MCF 10A (cell line): ENCODE measurements around the gene HAUS8. TPM values are rescaled to one million over a fixed set of nuclear protein-coding genes. Genes with fewer than 3 reads are reported as not detected.

Source experiments
- BruUV-seq: library from RNA; stranded (reverse); fragments of 400-500 nt; replicated peaks from 2 replicates; lab custom pipeline; 2021; lab: Mats Ljungman, UMichigan
- CTCF ChIA-PET: fragments of 300-600 bp; sonication (Branson Sonifier 250); formaldehyde crosslinking; extraction: SDS; loops from one replicate; lab custom pipeline; 2021; ENCODE audit warnings: antibody characterized with exemption, inconsistent platforms; lab: Yijun Ruan, JAX
- POLR2A ChIA-PET: fragments of 300-600, 350-650 bp; sonication (Branson Sonifier 250); formaldehyde crosslinking; extraction: SDS; loops from one replicate; lab custom pipeline; 2020; ENCODE audit warnings: antibody characterized with exemption, inconsistent platforms; lab: Yijun Ruan, JAX
- DNase-seq: peaks from one replicate; pipeline ENCODE4 v3.0.0-alpha.2; 2018; ENCODE audit not compliant: unreplicated experiment
- H3K27ac Mint-ChIP-seq: one replicate; pipeline ENCODE4 v1.8.0; 2022; ENCODE audit warnings: mild to moderate bottlenecking, low read depth, mixed read lengths; ENCODE audit not compliant: unreplicated experiment
- H3K27me3 Mint-ChIP-seq: one replicate; pipeline ENCODE4 v1.8.0; 2022; ENCODE audit warnings: mixed read lengths; ENCODE audit not compliant: insufficient read depth, unreplicated experiment
- H3K36me3 Mint-ChIP-seq: one replicate; pipeline ENCODE4 v1.8.0; 2022; ENCODE audit warnings: mild to moderate bottlenecking, moderate library complexity, mixed read lengths; ENCODE audit not compliant: insufficient read depth, unreplicated experiment
- H3K4me1 Mint-ChIP-seq: one replicate; pipeline ENCODE4 v1.8.0; 2022; ENCODE audit warnings: mixed read lengths; ENCODE audit not compliant: insufficient read depth, unreplicated experiment
- H3K4me3 Mint-ChIP-seq: one replicate; pipeline ENCODE4 v1.8.0; 2022; ENCODE audit warnings: mild to moderate bottlenecking, moderate library complexity, mixed read lengths; ENCODE audit not compliant: unreplicated experiment
- H3K9me3 Mint-ChIP-seq: one replicate; pipeline ENCODE4 v1.8.0; 2022; ENCODE audit warnings: mixed read lengths; ENCODE audit not compliant: unreplicated experiment
- CTCF ChIP-seq: fragments of 200-600 bp; IDR thresholded peaks from one replicate; pipeline ENCODE4 v1.8.0; 2022; ENCODE audit warnings: antibody characterized with exemption, mild to moderate bottlenecking; ENCODE audit not compliant: unreplicated experiment
- intact Hi-C: fragments of 100-400 bp; cut with micrococcal nuclease; formaldehyde crosslinking; loops from 2 replicates; pipeline ENCODE4 v1.14.1; 2022
- total RNA-seq: library from RNA; stranded (reverse); gene quantifications from 2 replicates; pipeline ENCODE4 v1.2.3, GENCODE V29; 2022

HAUS8 gene
- total RNA-seq, 1 experiment from 2014 or later: 8.4 TPM

- H3K4me1 Mint-ChIP-seq: no peaks in the 10 kb centered on the region
- H3K36me3 Mint-ChIP-seq: no peaks in the 10 kb centered on the region
- CTCF ChIA-PET: no interaction called here
- H3K4me3 Mint-ChIP-seq: no peak overlapping the region
- BruUV-seq: no TSS peak
- POLR2A ChIA-PET: no interaction called here
- TF ChIP-seq CTCF: no peak
- no peaks in the 10 kb centered on the region for H3K9me3 Mint-ChIP-seq
- intact Hi-C loops: no loop called here
- H3K27me3 Mint-ChIP-seq: peaks cover 12% of the 10 kb centered on the region
- H3K27ac Mint-ChIP-seq: no peak overlapping the region
- no peak for DNase-seq
Observed at GRCh38 chr19:17036640-17037039, 38.6 kb downstream of the HAUS8 start.

GRCh38 chr19:17035842-17036424 is 39.3 kb downstream of the HAUS8 start:
- H3K4me3 Mint-ChIP-seq: no peak overlapping the region
- BruUV-seq: no TSS peak
- intact Hi-C loops: no loop called here
- no peaks in the 10 kb centered on the region for H3K36me3 Mint-ChIP-seq
- TF ChIP-seq CTCF: no peak
- no peak overlapping the region for H3K27ac Mint-ChIP-seq
- no peaks in the 10 kb centered on the region for H3K4me1 Mint-ChIP-seq
- CTCF ChIA-PET: interaction anchor here (0.6 to 1.0 kb wide), 2 partner anchors 22 to 115 kb away, joined by 3 to 4 read pairs; no protein-coding TSS in a partner anchor
- DNase-seq: no peak
- POLR2A ChIA-PET: no interaction called here
- H3K27me3 Mint-ChIP-seq: peaks cover 12% of the 10 kb centered on the region
- no peaks in the 10 kb centered on the region for H3K9me3 Mint-ChIP-seq

- ChIA-PET CTCF (interaction anchor here (0.6 kb wide), 1 partner anchor 114 kb away, joined by 3 read pairs; no protein-coding TSS in a partner anchor), POLR2A (no interaction called here)
- no peak for TF ChIP-seq CTCF
- Mint-ChIP-seq H3K4me1 (no peaks in the 10 kb centered on the region), H3K36me3 (peaks cover 4% of the 10 kb centered on the region), H3K27me3 (peaks cover 25% of the 10 kb centered on the region), H3K9me3 (no peaks in the 10 kb centered on the region), H3K4me3 (no peak overlapping the region), H3K27ac (no peak overlapping the region)
- BruUV-seq: no TSS peak
- no peak for DNase-seq
- intact Hi-C loops: no loop called here
Observed at GRCh38 chr19:17031741-17032140, 43.5 kb downstream of the HAUS8 start.

- intact Hi-C loops: no loop called here
- POLR2A ChIA-PET: interaction anchor here (0.6 kb wide), 1 partner anchor 324 kb away, joined by 3 read pairs; no protein-coding TSS in a partner anchor
- Mint-ChIP-seq H3K4me1 (peaks cover 19% of the 10 kb centered on the region), H3K4me3 (no peak overlapping the region), H3K36me3 (peaks cover 10% of the 10 kb centered on the region), H3K27me3 (peaks cover 25% of the 10 kb centered on the region), H3K27ac (no peak overlapping the region), H3K9me3 (no peaks in the 10 kb centered on the region)
- no peak for TF ChIP-seq CTCF
- no TSS peak for BruUV-seq
- CTCF ChIA-PET: interaction anchor here (1.0 kb wide), 1 partner anchor 25 kb away, joined by 6 read pairs; no protein-coding TSS in a partner anchor
- no peak for DNase-seq
Observed at GRCh38 chr19:17027535-17027975, 47.7 kb downstream of the HAUS8 start.
